ENCODE data around the gene CDYL.

GRCh38 chr6:4853349-4853748 lies 77.1 kb downstream of the CDYL start:
- no peak for TF ChIP-seq GATA2 (IDR thresholded peaks at IDR 0.05; ENCODE audit: low read depth, low read length)
- TF ChIP-seq GATA3 (IDR thresholded peaks at IDR 0.05; ENCODE audit: low read depth, low read length) = no peak
